ENCODE data around the gene ABI3BP.

Gene ABI3BP

DNA sequence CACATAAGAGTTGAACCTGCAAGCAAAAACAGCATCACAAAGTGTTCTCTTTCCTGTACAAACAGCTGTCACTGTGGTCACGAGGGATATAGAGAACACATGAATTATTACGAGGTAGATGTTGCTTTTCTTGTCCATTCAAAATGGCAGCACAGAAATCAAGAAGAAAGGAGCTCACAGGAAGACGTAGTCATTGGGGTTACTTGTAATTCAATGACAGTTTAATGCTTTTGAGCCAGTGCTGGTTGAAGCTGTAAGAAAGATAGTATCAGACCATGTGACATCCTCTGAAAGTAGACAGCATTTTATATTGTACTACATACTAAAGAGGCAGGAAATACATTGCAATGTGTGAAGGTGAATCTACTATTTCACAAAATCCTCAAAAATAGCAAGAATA is 140.4 kb downstream of the ABI3BP start:
- TF ChIP-seq, protein P1, sequence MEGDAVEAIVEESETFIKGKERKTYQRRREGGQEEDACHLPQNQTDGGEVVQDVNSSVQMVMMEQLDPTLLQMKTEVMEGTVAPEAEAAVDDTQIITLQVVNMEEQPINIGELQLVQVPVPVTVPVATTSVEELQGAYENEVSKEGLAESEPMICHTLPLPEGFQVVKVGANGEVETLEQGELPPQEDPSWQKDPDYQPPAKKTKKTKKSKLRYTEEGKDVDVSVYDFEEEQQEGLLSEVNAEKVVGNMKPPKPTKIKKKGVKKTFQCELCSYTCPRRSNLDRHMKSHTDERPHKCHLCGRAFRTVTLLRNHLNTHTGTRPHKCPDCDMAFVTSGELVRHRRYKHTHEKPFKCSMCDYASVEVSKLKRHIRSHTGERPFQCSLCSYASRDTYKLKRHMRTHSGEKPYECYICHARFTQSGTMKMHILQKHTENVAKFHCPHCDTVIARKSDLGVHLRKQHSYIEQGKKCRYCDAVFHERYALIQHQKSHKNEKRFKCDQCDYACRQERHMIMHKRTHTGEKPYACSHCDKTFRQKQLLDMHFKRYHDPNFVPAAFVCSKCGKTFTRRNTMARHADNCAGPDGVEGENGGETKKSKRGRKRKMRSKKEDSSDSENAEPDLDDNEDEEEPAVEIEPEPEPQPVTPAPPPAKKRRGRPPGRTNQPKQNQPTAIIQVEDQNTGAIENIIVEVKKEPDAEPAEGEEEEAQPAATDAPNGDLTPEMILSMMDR (IDR thresholded peaks at IDR 0.05; ENCODE audit: control insufficient read depth, extremely low read depth, insufficient read depth), result no peak
- no peak for DNase-seq (ENCODE audit: low read depth)
- H3K4me3 ChIP-seq (ENCODE audit: low read depth, low read length), result no peak overlapping the region

DNA sequence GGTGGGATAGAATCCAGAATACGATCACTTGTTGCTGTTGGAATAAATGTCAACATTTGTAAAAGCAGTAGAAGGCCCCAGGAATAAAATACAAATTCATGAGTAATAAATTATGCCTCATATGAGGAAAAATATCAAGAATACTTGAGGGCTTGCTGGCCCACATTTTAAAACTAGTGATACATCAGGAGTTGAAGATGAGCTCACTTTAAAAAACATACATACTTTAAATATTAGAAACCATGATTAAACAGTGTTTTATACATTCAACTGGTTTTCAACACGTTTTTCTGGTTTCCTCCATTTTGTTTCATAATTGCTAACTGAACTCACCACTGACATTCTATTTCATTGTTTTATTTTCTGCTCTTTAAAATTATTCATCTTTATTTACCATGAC is 142.5 kb downstream of the ABI3BP start:
- no peak for DNase-seq (ENCODE audit: low read depth)
- H3K4me3 ChIP-seq (ENCODE audit: low read depth, low read length), result no peak overlapping the region
- TF ChIP-seq, protein P1 (IDR thresholded peaks at IDR 0.05; ENCODE audit: control insufficient read depth, extremely low read depth, insufficient read depth), result no peak

DNA sequence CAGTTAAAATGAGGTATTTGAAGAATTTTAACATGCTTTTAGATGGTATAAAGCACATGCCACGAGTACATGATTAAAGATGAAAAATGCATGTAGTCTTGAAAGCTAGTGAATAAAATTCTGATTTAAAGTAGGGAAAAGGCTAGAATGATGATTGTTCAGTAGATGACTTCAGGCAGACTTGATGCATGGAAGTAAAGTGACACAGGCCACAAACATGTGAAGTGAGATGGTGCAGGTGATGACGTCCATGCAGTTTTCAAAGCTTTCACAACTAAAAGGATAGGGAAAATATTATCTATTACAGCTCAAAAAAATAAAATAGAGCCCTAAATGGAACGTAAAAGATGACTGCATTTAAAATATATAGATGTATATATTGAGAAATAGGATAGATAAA is 143.1 kb downstream of the ABI3BP start:
- TF ChIP-seq, protein P1 (IDR thresholded peaks at IDR 0.05; ENCODE audit: control insufficient read depth, extremely low read depth, insufficient read depth), result no peak
- no peak overlapping the region for H3K4me3 ChIP-seq (ENCODE audit: low read depth, low read length)
- no peak for DNase-seq (ENCODE audit: low read depth)

DNA sequence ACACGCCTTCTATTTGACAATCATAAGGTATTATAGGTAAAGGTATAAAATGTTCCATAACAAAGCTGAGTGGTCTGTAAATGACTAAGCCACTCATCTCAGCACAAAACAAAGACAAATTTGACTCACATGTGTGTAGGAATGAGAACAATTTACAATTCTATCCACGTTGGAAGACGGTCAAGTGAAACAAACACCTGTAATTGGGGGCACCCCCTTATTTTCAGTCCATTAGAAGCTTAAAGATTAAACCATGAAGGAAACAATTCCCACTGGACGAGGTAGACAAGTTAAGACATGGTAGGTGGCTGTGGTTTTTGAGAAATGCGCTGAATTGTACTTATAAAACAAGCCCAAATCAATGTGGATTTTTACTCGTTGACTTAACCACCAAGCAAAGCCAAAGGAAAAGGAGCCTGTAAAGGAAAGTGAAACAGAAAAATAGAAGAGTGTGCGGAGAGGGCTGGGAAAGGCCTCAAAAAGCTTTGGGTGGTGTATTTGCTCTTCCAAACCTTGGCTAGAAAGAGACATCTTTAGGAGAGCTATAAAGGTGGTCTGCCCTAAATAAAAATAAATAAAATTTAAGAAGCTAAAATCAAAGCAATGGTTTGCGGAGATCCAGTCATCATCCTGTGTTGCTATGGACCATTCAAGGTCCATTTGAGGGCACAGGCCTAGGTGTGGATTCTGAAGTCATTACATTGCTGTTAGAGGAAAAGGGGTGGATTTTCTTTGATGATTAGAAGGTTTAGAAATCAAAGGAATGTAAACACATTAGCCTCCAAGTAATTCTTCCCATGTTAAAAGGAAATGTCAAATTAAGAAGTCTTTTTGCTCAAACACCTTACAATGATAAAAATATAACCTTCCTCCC is 148.9 kb downstream of the ABI3BP start:
- DNase-seq (ENCODE audit: low read depth), result no peak
- H3K4me3 ChIP-seq (ENCODE audit: low read depth, low read length), result no peak overlapping the region
- TF ChIP-seq, protein P1 (IDR thresholded peaks at IDR 0.05; ENCODE audit: control insufficient read depth, extremely low read depth, insufficient read depth), result no peak

DNA sequence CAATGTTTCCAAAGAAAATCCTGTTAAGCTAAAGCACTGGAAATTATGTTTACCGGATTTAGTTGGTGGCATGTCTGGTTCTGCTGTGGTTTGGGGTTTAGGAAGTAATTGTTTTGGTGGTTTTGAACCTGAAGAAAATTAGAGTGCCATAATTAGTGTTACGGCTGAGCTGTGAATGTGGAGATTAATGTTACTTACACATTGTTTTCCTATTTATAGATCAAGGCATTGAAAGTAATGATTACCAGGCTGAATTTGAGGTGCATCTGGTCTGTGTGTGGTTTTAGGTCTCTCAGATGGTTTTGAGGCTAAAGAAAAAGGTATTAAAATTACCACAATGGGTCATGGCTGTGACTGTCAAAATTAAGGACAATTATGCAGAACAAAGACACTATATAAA is 155.1 kb downstream of the ABI3BP start:
- TF ChIP-seq, protein P1 (IDR thresholded peaks at IDR 0.05; ENCODE audit: control insufficient read depth, extremely low read depth, insufficient read depth), result no peak
- no peak overlapping the region for H3K4me3 ChIP-seq (ENCODE audit: low read depth, low read length)
- no peak for DNase-seq (ENCODE audit: low read depth)

DNA sequence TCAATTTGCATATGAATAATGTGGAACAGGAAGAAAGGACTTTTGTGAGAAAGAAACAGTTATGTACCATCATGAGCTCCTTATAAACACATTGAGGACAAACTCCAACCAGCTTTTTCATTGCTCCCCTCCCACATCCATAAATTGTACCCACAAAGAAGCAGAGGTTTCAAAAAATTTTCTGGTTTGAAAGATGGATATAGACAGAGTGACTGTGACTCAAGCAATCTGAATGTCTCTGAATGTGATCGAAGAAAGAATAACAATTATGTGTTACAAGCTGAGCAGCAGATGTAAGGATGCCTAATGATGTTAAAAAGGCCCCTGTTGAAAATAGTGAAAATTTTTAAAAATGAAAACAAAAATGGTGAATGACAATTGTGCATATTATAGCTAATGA is 156.6 kb downstream of the ABI3BP start:
- TF ChIP-seq, protein P1 (IDR thresholded peaks at IDR 0.05; ENCODE audit: control insufficient read depth, extremely low read depth, insufficient read depth), result no peak
- no peak for DNase-seq (ENCODE audit: low read depth)
- no peak overlapping the region for H3K4me3 ChIP-seq (ENCODE audit: low read depth, low read length)

DNA sequence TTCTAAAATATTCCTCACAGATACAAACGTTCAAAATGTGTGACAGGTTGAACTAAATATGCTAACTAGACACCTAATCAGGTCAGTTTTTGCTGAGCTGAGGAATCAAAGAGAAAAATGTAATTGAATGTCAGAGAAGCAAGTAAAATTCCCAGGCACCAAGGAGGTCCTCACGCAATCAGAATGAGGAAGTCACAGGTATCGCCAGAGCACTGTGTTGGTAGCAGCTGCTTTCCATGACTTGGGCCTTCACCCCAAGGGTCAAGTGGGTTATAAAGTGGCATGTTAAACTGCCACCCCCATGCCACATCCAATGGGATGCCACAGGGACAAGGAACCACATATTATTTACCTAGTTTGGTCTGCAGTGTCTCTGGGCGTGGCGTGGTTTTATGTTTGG is 158.9 kb downstream of the ABI3BP start:
- TF ChIP-seq, protein P1 (IDR thresholded peaks at IDR 0.05; ENCODE audit: control insufficient read depth, extremely low read depth, insufficient read depth), result no peak
- no peak for DNase-seq (ENCODE audit: low read depth)
- no peak overlapping the region for H3K4me3 ChIP-seq (ENCODE audit: low read depth, low read length)
